ENCODE results near the gene KCNQ1OT1.

Gene KCNQ1OT1

DNA sequence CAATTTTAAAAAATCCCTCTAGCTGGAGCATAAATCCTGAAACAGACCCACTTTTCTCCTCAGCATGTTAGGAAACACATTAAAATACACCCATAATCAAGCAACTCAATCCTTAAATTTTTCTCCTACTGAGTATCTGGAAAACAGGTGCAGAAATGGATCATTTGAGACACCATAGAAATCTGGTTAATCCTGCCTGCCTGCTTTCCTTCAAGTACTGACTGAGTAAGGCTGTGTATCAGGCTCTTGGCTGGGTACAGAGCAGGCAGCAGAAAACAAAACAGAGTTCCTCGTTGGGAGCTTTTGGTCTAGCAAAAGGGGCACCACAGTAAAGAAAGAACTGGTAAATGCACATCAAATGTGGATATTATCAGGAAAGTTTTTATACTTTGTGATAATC is 1.9 kb downstream of the KCNQ1OT1 start:
- no peak for DNase-seq
- TF ChIP-seq GATA1 (IDR thresholded peaks at IDR 0.05; ENCODE audit: low read depth, low read length) (no peak), POLR2A (IDR thresholded peaks at IDR 0.05; ENCODE audit: low read length) (no peak)

DNA sequence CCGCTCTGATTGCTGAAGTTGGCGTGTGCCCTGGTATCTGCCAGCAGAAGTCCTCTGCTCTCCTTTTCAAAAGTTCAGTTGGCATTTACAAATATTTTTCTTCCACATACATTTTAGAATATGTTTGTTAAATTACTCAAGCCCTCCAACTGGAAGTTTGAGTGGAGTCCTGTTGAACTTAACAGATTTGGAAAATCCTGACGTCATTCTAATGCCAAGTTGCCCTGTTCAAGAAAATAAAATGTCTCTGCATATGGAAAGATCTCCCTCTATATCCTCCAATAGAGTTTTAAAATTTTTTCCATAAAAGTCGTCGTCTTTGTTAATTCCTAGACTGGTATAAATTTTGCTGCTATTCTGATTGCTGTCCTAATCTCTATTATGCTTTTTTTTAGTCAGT is 3.3 kb downstream of the KCNQ1OT1 start:
- no peak for DNase-seq
- no peak for TF ChIP-seq GATA1 (IDR thresholded peaks at IDR 0.05; ENCODE audit: low read depth, low read length)
- no peak for TF ChIP-seq POLR2A (IDR thresholded peaks at IDR 0.05; ENCODE audit: low read length)

DNA sequence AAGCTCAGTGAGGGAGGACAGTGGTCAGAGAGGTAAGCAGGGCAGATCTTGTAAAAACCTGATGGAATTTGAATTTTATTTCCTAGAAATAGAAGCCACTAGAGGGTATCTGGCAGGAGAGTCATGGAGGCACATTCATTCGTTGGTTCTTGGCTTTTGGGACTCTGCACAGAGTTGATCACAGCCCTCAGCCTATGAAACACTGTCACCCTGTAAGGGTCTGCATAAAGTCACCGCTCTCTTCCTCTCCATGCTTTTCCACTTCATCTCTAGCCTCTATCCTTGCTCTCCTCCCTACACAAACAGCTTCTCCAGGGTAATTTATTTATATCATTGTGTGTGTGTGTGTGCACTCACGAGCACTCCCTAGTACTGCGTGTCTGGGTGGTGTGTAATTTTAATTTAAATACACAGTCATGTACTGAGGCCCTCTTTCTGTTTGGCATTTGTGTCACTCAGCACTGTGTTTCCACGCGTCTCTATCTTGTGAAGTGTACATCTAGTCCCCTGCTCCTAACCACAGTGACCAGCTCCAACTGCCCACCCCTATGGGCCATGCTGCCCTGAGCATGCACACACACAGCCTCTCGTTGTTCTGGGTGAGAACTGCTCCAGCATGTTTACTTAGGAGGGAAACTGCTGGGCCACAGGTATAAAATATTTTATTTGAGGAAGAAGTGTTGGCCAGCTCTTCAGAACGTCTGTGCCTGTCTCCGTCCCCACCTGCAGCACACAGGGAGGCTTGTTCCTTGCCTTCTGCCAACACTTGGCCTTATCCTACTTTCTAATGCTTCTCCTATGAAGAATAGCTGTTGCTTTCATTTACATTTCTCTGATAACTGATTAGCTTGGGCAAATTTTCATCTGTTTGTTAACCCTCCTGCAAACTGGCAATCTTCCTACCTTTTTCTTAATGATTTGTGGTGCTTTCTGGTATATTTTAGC is 4.5 kb downstream of the KCNQ1OT1 start:
- no peak for DNase-seq
- TF ChIP-seq POLR2A (IDR thresholded peaks at IDR 0.05; ENCODE audit: low read length), result no peak

GRCh38 chr11:2694495-2694894 is 5.3 kb downstream of the KCNQ1OT1 start:
- no peak for TF ChIP-seq POLR2A (IDR thresholded peaks at IDR 0.05; ENCODE audit: low read length)
- TF ChIP-seq GATA1 (IDR thresholded peaks at IDR 0.05; ENCODE audit: low read depth, low read length), result no peak
- DNase-seq, result no peak

GRCh38 chr11:2693271-2694261 is 6.2 kb downstream of the KCNQ1OT1 start:
- DNase-seq, result no peak
- no peak for TF ChIP-seq GATA1 (IDR thresholded peaks at IDR 0.05; ENCODE audit: low read depth, low read length)
- no peak for TF ChIP-seq POLR2A (IDR thresholded peaks at IDR 0.05; ENCODE audit: low read length)

DNA sequence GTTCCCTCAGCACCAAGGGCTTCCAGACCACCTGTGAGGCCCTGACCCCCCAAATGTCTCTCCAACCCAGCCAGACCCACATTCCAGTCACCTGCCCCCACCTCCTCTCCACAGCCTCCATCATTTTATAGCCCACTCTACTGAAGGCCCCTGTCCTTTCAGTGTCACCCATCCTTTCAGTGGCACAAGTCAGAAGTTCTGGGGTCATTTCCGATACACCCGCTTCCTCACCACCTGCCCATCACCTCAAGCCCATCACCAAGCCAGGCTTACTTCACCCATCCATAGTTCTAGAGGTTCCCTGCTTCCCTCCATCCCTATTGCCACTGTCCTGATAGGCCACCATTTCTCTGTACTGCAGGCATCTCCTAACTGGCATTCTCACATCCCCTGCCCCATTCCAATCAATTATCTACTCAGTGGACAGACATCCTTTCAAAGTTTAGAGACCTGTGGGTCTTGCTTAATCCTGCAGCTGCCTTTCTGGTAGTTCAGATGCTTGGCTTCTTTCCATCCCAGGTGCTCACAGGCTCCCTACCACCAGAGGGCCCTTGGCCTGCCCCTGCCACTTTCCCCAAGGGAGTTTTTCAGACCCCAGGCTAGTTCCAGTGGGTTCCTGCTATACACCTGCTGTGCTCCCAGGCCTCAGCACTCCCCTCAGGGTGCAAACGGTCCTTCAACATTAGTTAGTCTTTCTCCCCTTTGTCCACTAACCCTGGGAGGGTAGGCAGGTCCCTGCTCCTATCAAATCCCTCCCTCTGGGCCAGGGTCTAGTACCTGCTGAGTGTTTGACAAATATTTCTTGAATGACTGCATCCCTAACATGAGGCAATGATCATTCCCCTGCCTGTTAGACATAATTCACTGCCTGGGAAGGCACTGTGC is 7.6 kb downstream of the KCNQ1OT1 start:
- DNase-seq, result peak in 1 of 2 experiments; percentile 13
- no peak for TF ChIP-seq POLR2A (IDR thresholded peaks at IDR 0.05; ENCODE audit: low read length)
- TF ChIP-seq GATA1 (IDR thresholded peaks at IDR 0.05; ENCODE audit: low read depth, low read length), result no peak

DNA sequence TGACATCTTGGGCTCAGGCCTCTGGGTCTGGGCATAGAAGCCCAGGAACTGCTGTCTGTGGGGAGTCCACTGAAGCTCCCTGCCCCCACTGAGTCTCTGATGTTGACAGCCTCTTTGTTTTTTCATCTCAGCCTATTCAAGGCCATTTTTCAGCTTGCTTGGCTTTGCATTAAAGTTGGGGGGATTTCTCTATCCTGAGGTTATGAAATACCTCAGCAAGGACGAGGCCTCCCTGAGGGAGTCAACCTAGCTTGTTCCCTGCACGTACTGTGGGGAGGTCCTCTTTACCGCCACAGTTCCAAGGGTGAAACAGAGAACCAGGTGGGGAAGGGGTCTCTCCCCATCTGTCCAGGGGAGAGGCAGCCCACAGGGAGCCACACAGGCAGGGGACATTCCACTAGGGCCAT is 8.4 kb downstream of the KCNQ1OT1 start:
- TF ChIP-seq POLR2A (IDR thresholded peaks at IDR 0.05; ENCODE audit: low read length) (no peak), GATA1 (IDR thresholded peaks at IDR 0.05; ENCODE audit: low read depth, low read length) (no peak)
- DNase-seq, result no peak

GRCh38 chr11:2690596-2691354 is 9.0 kb downstream of the KCNQ1OT1 start:
- no peak for DNase-seq
- TF ChIP-seq GATA1 (IDR thresholded peaks at IDR 0.05; ENCODE audit: low read depth, low read length) (no peak), POLR2A (IDR thresholded peaks at IDR 0.05; ENCODE audit: low read length) (no peak)

DNA sequence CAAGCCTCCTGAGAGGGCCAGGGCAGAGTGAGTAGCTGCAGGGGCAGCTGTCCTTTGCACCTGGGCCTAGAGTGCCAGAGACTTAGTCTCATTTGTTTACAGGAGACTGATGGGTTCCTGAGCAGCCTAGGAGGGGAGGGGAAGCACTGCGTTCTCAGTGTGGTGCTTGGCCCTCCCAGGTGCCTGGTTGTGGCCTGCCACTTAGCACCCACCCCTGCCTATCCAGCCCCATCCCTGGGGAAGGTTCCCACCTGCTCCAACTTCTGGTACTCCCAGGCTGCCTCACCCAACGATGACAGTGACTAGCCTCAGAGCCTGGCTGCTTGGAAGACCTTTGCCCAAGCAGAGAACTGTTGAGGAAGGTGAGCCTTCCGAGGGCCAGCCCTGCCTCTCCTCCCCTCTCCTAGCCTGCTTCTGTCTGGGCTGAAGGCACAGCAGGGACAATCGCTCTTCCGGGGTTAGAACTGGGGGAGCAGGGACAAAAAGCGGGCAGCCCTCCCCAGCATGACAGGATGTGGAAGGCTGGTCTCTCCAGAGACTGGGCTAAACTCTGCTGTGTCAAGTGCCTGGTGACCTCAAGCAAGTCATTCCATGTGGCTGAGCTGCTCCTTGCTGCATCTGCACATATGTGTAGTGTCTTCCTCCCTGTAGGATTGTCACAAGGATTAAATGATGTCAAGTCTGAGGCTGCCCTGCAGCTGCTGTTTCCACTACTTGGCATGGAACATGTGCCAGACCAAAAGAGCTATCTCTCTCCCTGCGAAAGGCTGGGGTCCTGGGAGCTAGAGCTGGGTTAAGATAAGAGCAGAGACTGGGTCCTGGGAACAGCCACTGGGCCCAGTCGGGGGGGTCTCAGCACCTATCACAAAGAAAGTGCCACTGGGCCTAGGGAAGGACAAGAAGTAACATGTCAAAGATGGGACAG is 9.9 kb downstream of the KCNQ1OT1 start:
- TF ChIP-seq POLR2A (IDR thresholded peaks at IDR 0.05; ENCODE audit: low read length), result no peak
- no peak for TF ChIP-seq GATA1 (IDR thresholded peaks at IDR 0.05; ENCODE audit: low read depth, low read length)

DNA sequence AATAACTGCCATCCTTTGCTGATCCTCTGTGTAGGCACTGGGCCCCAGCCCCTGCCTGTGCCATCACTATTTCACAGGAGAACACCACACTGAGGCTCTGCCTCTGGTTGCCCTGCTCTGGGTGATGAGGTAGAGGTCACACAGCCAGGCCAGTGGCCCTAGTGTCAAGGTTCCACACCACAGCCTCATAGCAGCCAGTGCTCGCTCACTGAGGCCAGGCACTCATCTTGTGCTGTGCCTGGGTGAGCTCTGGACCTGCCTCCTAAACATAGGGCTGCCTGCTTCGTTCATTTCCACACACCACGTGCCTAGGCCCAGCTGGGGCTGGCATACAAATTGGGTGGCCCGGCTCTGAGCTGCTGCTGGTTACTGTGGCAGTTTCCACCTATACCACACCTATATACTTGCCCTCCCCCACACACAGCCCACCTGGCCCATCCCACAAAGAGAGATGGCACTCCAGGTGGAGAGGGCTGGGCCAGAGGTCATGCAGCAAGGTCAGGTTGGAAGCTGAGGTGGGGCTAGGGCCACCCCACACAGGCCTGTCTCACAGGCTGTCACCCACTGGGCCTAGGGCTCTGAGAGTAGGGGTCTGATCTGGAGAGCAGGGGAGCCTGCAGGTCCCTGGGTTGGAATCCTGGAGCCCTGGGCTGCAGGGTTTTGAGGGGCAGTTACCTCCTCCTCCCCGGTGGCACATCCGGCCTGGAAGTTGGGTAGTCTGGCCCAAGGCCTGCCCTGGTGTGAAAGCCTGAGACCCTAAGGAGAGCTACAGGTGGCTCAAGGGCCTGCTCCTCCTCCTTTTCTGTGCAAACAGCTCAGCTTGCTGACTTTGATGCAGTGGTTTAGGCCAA is 11.2 kb downstream of the KCNQ1OT1 start:
- TF ChIP-seq GATA1 (IDR thresholded peaks at IDR 0.05; ENCODE audit: low read depth, low read length) (no peak), POLR2A (IDR thresholded peaks at IDR 0.05; ENCODE audit: low read length) (no peak)
- DNase-seq, result no peak

More for the DNA sequence above, 9.9 kb downstream of the KCNQ1OT1 start:
- DNase-seq, result no peak

DNA sequence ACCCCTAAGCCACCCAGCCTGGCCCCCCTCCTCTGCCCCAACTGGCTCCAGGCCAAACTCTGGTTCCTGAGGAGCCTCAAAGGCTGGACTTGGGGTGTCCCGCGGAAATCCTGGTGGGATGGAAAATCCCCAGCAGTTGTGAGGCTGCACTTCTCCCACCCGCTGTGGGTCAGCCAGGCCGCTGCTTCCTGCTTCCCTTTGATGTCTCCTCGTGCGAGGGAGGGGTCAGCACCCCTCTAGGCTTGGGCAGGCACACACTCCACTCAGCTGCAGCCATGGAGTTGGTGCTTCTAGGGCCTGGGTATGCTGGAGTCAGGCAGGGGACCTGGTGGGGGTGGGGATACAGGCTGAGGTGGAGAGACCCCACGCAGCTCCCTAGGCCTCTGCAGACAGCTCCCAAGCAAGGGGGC is 12.0 kb downstream of the KCNQ1OT1 start:
- no peak for DNase-seq
- TF ChIP-seq GATA1 (IDR thresholded peaks at IDR 0.05; ENCODE audit: low read depth, low read length) (no peak), POLR2A (IDR thresholded peaks at IDR 0.05; ENCODE audit: low read length) (no peak)

All from erythroblast (primary cell).